HCT116 (cell line): ENCODE measurements around the gene CFAP61.

Experiments used
- CEBPB ChIP-seq: IDR thresholded peaks from 2 replicates; pipeline ENCODE4 v1.6.1; 2012; ENCODE audit warnings: low read depth
- POLR2A ChIP-seq: IDR thresholded peaks from 2 replicates; pipeline ENCODE4 v1.7.0; 2011; ENCODE audit warnings: borderline replicate concordance; ENCODE audit not compliant: insufficient read depth, insufficient read length; ENCODE audit errors: extremely low read depth
- POLR2AphosphoS5 ChIP-seq: IDR thresholded peaks from 2 replicates; pipeline ENCODE4 v1.6.1; 2011; ENCODE audit warnings: mild to moderate bottlenecking, low read depth, low read length, moderate library complexity
- ZBTB33 ChIP-seq: IDR thresholded peaks from 2 replicates; pipeline ENCODE4 v1.6.1; 2011; ENCODE audit warnings: mild to moderate bottlenecking, low read length, moderate library complexity; ENCODE audit not compliant: insufficient replicate concordance; ENCODE audit errors: extremely low read depth

GRCh38 chr20:20210327-20210726 lies 158.0 kb downstream of the CFAP61 start:
- TF ChIP-seq POLR2AphosphoS5, result no peak
- no peak for TF ChIP-seq CEBPB
- TF ChIP-seq ZBTB33, result no peak
- no peak for TF ChIP-seq POLR2A
